GM21723 (cell line): Measurements from ENCODE around the gene MMP20.

ENCODE experiments used
- ATAC-seq: cut with Tn5 transposase; IDR thresholded peaks from one replicate; pipeline ENCODE4 v1.9.1; 2021; ENCODE audit warnings: mild to moderate bottlenecking, moderate library complexity; ENCODE audit not compliant: unreplicated experiment

The MMP20 gene

GRCh38 chr11:102592634-102593581 is 32.2 kb downstream of the MMP20 start:
- no peak for ATAC-seq

- no peak for ATAC-seq
Observed at GRCh38 chr11:102592131-102592530, 33.0 kb downstream of the MMP20 start.

- ATAC-seq = no peak
Observed at GRCh38 chr11:102591160-102591718, 33.9 kb downstream of the MMP20 start.

GRCh38 chr11:102590276-102591049 is 34.7 kb downstream of the MMP20 start:
- no peak for ATAC-seq

GRCh38 chr11:102589047-102589459 is 36.1 kb downstream of the MMP20 start:
- ATAC-seq = peak; percentile 85

- ATAC-seq = no peak
Observed at GRCh38 chr11:102587722-102588121, 37.4 kb downstream of the MMP20 start.

- no peak for ATAC-seq
Observed at GRCh38 chr11:102583141-102583873, 41.8 kb downstream of the MMP20 start.

GRCh38 chr11:102582140-102582539 is 43.0 kb downstream of the MMP20 start:
- no peak for ATAC-seq

- ATAC-seq = no peak
Observed at GRCh38 chr11:102581066-102581465, 44.1 kb downstream of the MMP20 start.

GRCh38 chr11:102580185-102580951 is 44.8 kb downstream of the MMP20 start:
- ATAC-seq = peak; percentile 61

GRCh38 chr11:102577723-102578122 is 47.4 kb downstream of the MMP20 start:
- ATAC-seq = no peak

- peak; percentile 62 for ATAC-seq
Observed at GRCh38 chr11:102577182-102577581, 48.0 kb downstream of the MMP20 start.

GRCh38 chr11:102576350-102576749 is 48.8 kb downstream of the MMP20 start:
- ATAC-seq = no peak

- ATAC-seq = no peak
Observed at GRCh38 chr11:102575012-102575411, 50.1 kb downstream of the MMP20 start.

- no peak for ATAC-seq
Observed at GRCh38 chr11:102573851-102574250, 51.3 kb downstream of the MMP20 start.

GRCh38 chr11:102572554-102573220 is 52.4 kb downstream of the MMP20 start:
- ATAC-seq = no peak

GRCh38 chr11:102568851-102569250 is 56.3 kb downstream of the MMP20 start:
- no peak for ATAC-seq

- ATAC-seq = no peak
Observed at GRCh38 chr11:102566112-102566511, 59.0 kb downstream of the MMP20 start.

- peak; percentile 60 for ATAC-seq
Observed at GRCh38 chr11:102564110-102564509, 61.0 kb downstream of the MMP20 start.
